SW480 (cell line): ENCODE data around the gene TMEM41A.

ENCODE experiments used
- DNase-seq: peaks from one replicate; pipeline ENCODE4 v3.0.0-alpha.2; 2016; ENCODE audit warnings: low spot score

TMEM41A gene

DNA sequence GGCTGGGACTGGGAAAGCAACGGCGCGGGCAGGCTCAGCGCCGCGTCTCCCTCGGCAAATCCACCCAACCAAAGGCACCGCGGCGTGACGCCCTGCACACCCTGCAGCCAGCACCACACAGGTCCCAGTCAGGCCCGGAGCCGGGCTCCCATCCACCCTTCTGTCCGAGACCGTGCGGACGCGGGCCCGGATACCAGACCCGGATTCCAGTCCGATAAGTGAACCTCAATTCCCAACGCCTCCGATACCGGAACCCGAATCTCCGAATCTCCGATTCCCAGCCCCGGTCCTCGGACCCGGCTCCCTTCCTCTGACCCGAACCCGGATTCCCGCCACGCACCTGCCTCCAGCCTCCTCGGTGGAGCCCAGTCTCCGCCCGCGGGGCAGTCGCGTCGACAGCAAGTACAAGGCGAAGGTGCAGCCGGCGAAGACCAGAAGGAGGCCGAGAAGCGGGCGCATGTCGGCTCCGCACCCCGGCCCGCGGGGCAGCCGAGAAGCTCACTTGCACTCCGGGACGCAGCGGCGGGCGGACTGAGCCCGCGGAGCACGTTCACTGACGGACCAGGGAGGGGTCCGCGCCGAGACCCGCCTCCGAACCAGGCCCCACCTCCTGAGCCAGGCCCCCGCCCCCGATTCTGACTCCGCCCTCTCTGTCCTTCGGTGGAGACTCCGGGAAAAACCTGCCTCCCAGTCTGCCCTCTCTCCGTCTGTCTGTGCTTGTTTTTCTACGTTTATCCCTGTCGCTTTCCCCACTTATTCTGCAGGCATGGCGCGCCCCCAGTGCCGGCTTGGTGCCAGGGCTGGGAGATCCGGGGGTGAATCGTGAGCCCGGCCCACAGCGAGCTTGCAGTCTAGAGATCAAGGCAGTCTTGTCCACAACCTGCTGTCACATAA is at the start of gene TMEM41A:
Gene TMEM41A, minus strand, starts transcription at position 533 of the 894 bp plus-strand sequence. Its CDS starts 74 bp downstream, at position 459.
- DNase-seq: peak; percentile 92

DNA sequence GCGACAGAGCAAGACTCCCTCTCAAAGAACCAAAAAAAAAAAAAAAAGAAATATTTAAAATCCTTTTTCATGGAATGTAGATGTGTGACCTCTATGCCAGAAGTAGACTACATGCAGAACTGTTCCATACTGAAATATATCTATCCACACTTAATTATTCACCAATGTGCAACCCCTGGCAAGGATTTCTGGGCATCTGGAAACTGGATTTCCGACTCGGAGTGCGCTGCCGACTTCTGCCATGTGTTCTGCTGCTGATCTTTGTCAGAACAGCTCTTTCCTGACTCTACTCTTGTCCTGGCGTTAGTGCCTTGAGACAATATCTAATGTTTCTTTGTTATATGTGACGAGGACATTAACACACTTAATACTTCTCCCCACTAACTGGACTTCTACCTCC is 41.9 kb upstream of the TMEM41A start:
- DNase-seq: no peak

- DNase-seq: no peak
These were observed 41.1 kb upstream of the TMEM41A start for GRCh38 chr3:185539934-185540333.

DNA sequence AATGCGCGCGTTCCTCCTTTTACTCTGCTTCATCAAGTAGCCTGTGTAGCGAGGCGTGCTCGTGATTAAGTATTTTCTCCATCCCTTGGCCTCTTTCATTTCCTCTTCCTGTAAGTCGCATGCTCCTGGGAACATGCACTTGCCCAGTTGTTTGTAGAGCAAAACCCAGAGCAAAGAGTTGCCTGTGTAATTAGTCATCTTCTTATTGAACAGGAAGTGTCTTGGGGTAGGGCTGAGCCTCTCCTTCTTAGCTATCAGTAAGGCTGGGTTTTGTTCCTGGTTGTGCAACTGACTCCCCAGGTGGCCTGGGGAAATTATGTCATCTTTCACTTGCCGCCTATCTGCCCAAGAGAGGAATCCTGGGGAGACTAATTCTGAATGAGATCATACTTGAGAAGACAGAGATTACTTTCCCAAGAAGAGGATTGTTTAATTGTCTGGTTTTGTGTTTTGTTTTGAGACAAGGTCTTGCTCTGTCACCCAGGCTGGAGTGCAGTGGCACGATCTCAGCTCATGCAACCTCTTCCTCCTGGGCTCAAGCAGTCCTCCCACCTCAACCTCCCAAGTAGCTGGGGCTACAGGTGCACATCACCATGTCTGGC is 38.6 kb upstream of the TMEM41A start:
- peak; percentile 54 for DNase-seq

GRCh38 chr3:185534511-185534910 is 35.7 kb upstream of the TMEM41A start:
- no peak for DNase-seq

DNA sequence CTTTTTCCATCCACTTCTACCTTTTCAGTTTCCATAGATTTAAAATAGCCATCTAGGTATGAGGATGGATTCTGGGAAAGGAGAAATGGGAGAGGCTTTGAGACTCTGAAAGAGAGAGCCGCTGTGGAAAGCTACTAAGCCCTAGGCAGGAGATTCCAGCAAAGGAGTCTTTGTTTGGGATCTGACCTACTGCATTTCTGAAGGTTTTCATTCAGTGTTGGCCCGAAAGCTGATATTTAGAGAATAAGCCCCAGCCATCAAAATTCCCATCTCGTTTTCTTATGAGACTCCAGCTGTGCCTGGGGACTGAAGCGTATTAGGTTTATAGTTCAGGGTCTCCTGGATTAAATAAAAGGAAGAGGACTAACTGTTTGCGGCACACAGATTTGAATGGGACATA is 34.1 kb upstream of the TMEM41A start:
- no peak for DNase-seq

GRCh38 chr3:185530856-185531255 is 32.0 kb upstream of the TMEM41A start:
- no peak for DNase-seq

DNA sequence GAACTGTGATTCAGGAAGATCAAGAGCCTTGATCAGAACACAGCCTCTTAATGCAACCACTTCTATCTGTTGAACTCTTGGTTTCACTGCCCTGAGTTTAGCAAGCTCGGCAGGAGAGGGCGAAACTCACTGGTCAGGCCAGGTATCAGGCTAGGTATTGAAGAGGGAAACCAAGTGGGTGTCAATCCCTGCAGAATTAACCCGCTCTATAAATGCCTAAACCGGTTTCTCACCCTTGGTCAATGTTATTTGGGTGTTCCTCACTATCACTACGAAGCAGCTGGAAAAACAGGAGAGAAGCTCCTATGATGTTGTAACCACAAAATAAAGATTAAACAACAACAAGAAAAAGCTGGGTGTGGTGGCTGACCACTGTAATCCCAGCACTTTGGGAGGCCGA is 29.7 kb upstream of the TMEM41A start:
- peak; percentile 49 for DNase-seq

DNA sequence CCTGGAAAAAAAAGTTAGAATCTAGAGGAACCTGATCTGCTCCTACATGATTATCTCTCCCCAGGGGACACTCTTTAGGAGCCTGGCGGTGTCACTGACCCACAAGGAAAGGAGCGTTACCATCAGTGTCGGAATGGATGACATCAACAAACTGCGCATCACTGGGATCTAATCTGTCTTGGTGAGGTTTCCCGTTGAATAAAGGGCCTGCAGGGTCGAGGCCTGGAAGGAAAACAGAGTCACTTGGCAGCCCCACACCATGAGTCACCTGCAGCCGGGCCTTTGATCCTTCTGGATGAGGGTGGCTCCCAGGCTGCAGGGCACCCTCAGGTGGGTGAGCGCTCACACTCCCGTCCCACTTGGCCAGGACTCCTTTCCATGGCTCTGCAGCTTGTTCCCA is 28.5 kb upstream of the TMEM41A start:
- peak; percentile 90 for DNase-seq

- DNase-seq: no peak
These were observed 27.6 kb upstream of the TMEM41A start for GRCh38 chr3:185526349-185526951.

DNA sequence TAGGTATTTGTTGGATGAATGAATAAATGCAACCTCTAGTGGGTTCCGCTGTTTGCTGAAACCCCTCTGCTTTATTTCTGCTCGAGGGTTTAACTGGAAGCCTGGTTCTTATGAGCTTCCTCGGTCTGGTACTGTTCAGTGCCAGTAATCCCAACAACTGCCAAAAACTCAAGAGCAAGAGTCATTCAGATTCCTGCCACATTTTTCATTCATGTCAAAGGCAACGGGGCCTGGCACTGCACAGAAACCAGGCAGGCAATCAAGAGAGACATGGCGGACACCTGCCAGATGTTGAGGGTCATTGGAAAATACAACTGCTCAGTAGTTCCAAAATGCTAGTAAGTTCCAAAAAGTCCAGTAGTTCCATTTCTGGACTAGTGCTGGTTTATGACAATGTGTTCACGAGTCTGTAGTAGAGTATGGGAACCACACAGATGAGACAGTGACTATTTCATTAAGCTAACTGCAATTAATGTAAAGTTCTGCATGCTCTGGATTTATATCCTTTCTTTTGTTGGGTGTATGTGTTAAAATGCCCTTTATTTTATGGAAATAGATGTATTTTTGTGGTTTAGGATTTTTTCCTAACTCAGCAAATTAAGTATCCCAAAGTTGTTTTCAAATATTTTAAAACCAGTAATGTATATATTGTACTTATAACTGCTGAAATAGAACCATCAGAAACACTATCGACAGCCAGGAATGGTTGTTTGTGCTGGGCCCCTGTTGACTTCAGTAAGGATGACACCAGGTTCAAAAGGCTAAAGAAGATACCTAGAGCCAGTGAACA is 22.7 kb upstream of the TMEM41A start:
- DNase-seq: no peak

- peak; percentile 10 for DNase-seq
These were observed 20.2 kb upstream of the TMEM41A start for GRCh38 chr3:185519021-185519420.

DNA sequence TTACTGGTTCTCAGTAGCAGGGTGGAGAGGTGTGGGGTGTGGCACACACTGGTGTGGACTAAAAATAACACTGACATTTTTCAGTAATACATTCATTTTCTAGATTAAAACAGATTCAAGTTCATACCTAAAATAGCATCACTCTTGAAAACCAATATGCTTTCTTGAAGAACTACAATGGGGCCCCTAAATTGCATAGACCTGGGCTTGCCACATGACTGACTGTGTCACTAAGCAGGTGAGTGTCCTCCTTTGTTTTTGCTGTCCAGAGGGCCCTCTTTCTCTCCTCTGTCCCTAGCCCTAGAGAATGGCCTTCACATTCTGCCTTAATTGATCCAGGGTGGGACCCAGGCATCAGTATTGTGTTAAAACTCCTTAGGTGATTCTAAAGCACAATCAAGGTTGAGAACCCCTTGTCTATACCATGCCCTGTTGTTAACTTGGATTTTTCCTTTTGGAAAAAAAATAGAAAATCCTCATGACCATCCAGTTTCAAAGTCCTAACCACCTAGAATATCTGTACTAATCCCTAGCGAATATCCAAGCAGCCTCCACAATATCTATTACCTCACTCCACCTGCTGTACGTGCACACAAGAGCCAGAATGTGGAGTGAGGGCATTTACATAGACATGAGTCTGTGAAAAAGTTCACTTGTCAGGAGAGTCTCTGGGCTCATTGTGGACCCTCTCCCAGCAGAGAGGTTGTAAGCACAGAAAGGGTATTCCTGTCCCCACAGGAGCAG is 18.7 kb upstream of the TMEM41A start:
- DNase-seq: no peak

GRCh38 chr3:185511711-185512110 is 12.9 kb upstream of the TMEM41A start:
- DNase-seq: no peak

DNA sequence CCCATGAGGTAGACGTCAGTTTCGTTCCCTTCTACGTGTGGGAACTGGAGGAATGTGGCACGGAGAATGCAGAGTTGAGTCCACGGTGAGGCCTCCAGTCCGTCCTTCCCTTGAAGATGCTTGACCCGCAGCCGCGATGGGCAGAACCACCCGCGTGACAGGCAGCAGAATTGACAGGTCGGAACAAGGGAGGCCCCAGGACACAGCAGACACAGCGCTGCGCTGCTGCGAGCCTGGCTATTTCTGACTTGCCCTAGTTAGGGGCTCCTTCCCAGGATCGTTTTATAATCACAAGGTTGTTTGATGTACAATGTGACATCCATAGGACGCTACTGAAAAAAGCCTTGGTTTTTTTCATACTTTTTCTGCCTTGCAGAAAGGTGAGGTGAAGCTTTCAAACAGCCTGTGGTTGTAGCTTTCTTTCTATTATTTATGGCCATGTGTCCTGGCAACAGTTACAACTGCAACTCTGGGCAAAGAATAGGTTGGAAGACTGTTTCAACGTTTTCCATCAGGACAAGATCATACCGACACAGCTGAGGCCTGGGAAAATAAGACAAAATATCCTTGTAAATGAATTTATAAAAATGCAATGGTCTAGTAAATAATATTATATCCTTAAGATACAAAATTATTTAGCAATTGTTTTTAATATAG is 9.6 kb upstream of the TMEM41A start:
- no peak for DNase-seq

DNA sequence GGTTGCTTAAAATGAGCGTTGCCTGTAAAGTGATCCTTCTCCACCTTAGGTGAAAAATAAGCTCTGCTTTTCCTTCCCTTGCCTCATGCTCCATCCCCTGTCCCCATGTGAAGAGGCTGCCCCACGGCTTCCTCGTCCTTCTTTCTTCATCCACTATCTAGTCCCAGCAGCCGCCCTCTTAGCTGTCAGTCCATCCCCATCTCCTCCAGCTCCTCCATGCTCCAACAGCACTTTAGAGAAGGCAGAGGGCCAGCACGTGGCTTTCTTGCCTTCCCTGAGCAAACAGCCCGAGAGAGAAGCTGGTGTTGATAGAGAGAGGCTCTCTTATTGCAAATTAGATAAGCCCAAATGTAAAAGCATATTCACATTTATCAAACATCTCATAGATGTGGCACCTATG is 9.0 kb upstream of the TMEM41A start:
- no peak for DNase-seq

- no peak for DNase-seq
These were observed 5.8 kb upstream of the TMEM41A start for GRCh38 chr3:185504636-185505035.

GRCh38 chr3:185503521-185503920 is 4.7 kb upstream of the TMEM41A start:
- no peak for DNase-seq

DNA sequence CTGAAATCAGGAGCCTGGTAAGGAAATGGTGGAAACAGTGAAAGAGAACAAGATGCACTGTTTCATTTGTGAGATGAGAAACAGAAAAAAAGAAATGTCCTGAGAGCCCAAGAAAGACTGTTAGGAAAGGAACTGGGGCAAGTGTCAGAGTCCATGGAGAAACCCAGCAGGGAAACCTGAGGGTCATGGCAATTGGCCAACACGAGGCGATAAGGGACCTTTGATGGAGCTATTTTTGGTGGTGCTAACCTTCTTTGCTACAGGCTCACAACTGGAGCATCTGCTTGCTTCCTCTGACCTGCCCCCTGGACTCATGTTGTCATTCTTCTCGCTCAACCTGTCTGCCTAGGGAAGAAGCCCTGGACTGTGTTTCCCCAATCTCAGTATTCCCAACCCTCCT is 4.2 kb upstream of the TMEM41A start:
- DNase-seq: no peak

- DNase-seq: no peak
These were observed 8.6 kb downstream of the TMEM41A start for GRCh38 chr3:185490241-185490640.

GRCh38 chr3:185489462-185489861 is 9.4 kb downstream of the TMEM41A start:
- no peak for DNase-seq
